ENCODE data around the gene FERMT3.

DNA sequence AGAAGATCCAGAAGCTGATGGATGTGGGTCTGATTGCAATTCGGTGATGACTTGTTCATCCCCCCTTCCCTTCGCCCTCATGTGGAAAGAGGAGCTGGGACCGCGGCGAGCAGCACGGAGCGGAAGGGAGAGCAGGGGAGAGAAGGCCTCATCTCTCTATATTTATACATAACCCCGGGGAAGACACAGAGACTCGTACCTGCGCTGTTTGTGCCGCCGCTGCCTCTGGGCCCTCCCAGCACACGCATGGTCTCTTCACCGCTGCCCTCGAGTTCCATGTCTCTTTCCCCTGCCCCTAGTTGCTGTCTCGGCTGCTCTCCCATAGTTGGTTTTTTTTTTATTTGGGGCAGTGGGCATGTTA is 2.5 kb upstream of the FERMT3 start:
- TF ChIP-seq GATA2 (IDR thresholded peaks at IDR 0.05; ENCODE audit: low read depth, low read length), result no peak
- no peak for TF ChIP-seq GATA3 (IDR thresholded peaks at IDR 0.05; ENCODE audit: low read depth, low read length)

Measured in SH-SY5Y (cell line).